Stimulated activated CD4-positive, alpha-beta T cell treated with anti-CD3 and anti-CD28 coated beads, Interleukin-1b, Interleukin-23, amount 100 ng/mL, for 24 hours (primary cell): ENCODE results near the gene ARHGEF3.

Experiments
- DNase-seq, 4 experiments: peaks; one replicate each; pipeline ENCODE4 v3.0.0-alpha.2; 2020; ENCODE audit warnings: low read depth in 4 of 4, low spot score in 1 of 4

Gene ARHGEF3

DNA sequence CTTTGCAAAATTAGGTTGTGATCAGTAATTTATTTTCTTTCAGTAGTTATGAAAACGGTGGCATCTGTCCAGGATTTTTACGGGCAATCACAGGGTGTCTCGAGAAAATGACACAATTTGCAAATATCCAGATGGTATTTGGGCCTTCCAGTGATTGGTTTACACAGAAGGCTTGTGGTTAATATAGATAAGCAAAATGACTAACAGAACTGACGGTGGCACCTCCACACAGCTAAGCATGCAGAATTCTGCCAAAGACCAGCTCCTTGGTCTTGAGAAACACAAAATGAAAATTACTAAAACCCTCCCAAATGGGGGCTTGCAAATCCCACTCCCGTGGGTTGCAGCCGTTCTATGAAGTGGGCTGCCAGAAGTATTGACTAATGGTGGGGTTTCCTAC lies 5.5 kb downstream of the ARHGEF3 start:
- DNase-seq: no peak

DNA sequence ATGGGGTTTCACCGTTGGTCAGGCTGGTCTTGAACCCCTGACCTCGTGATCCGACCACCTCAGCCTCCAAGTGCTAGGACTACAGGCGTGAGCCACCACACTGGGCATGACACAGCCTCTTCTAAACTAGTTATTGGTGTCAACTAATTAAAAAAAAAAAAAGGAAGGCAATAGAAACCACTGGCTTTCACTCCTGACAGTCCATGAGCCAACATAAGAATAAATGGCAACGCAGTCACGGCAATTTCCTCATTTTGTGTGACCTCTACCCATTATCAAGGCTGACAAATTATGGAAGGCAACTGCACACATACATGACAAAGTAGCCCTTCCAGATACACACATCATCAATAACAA lies 5.9 kb downstream of the ARHGEF3 start:
- no peak for DNase-seq

DNA sequence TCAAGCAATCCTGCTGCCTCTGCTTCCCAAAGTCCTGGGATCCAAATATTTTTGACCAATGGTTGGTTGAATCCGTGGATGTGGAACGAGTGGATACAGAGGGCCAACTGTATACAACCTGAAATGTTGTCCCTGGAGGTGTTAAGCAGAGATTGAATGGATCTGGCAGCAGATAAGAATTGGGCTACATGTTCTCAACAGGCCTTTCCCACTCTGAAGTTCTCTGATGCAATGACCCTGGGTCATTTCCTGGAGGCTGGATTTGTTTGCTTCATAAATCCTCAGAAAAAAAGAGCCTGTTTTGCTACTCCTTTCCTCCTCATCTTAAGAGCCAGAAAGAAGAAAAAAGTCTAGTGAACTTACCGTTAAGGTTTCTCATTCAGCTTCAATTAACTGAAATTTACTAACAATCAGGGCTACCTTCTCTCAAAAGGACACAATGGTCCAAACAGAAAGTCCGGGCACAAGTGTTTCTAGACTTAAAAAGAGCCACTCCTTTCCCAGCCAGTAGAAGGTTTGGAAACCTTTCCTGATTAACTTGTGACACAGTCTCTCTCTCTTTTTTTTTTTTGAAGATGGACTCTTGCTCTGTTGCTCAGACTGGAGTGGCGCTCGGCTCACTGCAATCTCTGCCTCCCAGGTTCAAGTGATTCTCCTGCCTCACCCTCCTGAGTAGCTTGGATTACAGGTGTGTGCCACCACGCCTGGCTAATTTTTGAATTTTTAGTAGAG lies 6.5 kb downstream of the ARHGEF3 start:
- no peak for DNase-seq

DNA sequence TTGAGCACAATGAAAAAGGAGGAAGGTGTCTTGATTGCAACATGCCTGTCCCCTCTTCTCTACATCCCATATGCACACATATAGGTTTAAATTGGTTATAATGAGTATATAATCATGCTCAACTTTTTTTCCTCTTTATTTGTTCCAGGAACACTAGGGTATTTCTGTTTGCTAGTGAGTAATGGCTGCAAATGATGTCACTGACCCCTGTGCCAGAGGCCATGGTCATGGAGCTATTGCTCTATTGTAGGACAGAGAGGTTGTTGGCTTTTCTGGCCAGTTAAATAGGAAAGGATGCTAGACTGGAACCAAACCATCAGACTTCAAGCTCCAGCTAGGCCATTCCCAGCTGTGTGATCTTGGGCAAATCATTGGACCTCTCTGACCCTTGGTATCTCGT lies 9.6 kb downstream of the ARHGEF3 start:
- DNase-seq: no peak

DNA sequence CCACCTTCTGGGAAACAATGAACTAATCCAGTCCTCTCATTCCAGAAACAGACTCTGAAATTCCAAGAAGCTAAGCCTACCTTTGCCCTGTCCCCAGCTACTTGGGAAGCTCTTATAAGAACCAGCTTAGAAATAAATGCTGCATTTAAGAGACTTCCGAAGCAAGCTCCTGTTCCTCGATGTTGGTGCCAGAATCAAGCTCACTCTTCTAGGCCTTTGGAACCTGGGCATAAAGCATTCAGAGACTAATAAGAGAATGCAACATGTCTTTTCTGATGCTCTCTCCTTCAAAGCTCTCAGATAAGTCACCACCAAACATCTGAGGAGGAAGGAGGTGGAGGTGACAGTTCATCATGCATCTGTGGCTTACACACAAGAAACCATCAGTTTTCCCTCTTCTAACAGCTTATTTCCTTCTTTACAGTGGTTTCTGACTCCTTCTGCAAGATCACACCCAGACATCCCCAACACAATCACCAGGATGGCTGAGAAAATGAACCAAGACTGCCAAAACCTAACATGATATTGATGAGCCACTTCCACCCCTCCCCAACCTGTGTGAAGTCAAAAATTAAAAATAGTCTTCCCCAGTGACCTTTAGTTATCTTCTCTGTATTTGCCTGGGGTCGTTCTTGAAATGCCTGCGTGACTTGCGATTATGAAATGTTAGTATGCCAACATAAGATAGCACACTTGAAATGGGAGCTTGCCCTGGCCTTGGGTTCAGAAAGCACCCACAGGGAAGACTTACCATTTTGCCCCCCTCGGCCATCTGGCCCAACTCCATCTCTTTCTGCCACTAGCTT lies 11.5 kb downstream of the ARHGEF3 start:
- no peak for DNase-seq

DNA sequence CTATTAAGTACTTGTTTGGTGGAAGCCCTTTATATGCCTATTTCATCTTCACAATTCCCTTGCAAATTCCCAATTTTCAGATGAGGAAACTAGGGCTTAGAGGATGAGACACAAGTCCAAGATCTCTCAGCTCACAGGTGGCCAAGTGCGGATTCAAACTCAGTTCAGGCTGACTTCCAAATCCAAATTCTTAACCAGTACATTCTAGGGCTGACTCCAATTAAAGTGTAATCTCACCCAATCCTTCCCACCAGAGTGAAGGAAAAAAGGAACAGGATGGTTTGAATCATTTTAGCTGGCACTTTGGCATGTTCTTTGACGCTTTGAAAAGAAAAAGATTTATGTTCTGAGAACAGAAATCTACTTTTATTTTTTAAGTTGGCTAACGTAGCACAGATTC lies 12.7 kb downstream of the ARHGEF3 start:
- no peak for DNase-seq

DNA sequence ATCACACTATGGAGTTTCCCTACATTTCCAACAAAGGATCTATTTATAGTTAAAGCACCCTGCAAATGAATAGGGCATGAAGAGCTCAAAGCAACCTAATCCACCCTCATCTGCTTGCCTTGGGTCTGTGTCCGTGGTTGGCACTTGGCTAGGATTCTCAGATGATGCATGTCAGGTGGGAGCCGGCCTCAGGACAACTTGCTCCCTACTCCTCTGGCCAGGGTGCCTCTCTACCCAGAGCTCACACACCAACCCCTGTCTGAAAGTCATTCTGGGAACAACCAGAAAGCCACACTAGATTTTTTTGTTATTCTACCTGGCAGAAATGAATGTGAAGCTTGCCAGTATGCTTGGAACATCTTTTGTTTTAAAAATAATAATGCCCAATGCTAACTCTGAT lies 13.2 kb downstream of the ARHGEF3 start:
- DNase-seq: no peak

DNA sequence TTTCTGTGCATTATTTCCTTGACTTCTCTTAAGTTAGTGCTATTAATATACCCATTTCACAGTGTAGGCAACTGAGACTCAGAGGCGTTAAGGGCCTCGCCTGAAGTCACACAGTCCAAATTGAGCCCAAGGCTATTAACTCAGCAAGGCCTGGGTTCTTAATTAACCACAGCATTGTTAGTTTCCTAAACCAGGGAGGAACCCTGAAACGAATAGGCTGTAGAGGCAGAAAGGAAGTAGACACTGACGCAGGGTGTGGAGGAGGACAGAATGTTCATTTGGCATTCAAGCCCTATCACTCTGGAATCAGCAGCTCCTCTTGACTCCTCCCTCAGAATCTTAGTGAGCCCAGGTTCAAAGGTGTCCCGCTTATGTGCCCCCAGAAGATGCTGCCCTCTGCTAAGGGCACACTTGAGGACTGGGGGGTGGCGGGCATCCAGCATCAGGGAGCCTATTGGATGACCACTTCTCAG lies 13.9 kb downstream of the ARHGEF3 start:
- no peak for DNase-seq

DNA sequence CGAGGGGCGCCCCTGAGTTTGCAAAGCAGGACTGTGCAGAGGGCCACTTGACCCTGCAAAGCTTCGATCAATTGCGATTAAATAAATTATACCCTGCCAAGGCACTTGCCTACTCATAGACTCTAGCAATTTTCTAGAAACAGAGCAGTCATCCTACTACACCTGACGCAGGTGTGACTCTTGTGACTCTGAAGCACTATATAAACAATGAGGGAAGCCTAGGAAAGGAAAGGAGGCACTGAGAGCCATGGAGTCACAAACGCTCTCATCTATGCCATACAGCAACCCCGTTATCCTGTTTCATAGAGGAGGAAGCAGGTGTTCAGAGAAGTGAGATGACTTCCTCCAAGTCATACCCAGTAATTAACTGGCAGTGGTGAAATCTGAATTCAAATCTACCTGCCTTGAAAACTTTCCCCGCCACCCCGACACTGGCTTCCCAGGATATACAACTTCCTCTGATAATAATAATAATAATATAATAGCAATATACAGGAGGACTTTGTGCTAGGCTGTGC lies 14.4 kb downstream of the ARHGEF3 start:
- DNase-seq: no peak

DNA sequence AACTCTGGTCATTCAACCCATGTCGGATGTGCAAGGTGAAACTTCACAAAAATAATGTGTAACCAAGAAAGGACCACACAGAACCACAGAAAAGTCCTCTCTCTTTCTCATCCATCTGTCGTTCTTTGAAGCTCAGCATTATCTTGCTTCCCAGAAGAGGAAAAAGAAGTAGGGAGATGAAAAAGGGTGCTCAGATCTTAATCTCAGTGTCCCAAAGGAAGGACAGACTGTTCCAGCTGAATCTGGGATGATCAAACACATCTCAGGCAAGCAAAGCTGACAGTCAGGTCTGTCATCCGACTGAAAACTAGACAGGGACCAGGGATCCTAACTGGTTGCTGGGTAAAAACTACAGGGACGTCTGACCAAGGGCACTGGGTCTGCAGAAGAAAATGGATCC lies 16.2 kb downstream of the ARHGEF3 start:
- DNase-seq: no peak

DNA sequence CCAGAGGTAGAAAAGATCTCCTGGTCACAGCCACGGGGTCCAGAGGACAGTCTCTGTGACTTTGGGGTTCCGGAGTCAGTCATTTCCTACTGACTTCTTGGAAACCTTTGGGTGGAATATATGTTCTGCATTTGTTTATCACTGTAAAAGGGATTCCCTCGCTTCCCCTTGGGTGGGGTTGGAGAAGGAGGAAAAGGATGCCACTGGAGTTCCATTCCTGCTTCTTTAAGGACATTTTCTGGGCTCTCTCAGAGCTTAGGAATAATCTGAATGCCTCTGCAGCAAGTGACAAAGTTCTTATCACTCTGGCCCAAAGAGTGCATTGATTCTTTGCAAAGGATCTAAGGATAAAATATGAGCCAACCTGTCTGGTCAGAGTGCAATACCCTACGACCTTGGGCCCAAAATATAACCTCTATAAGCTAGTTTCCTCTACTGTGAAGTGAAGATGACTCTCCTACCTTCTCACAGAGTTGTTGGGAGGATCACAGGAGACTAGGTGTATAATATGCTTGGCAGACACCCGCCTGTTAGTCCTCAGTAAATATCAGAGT lies 17.2 kb downstream of the ARHGEF3 start:
- no peak for DNase-seq

DNA sequence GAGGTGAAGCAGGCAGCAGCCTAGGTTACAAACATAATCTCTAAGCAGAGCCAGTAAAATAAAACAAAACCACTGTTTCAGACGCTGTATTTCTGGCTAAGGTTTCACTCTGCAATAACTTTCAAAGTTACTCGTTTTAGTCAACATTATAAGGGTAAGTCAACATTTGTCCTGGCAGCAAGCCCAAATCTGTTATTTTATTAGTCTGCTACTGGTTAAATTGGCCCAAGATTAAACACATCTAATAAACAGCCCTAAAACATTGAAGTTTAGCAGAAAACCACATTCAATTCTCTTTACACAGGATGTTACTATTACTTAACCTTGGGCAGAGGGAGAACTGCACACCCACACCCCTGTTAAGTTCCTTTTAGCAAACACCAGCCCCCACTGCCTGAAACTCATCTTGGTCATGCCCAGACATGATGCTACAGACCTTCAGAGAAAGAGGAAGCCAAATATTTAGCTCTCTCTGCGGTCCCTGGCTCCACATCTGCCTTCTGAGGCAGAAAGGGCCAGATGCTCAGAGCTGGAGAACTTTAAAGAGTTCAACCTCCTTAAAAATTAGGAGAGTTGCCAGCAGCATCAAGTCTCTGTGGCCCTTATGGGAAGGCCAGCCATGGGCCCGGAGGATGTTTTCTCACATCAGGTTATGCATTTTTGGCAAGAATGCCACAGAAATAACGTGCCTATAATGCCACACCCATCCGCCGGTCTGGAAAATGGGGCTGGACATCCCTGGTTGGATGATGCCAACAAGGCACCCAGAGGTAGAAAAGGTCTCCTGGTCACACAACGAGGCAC lies 17.9 kb downstream of the ARHGEF3 start:
- peak in 2 of 4 experiments; percentile 33 to 51 for DNase-seq

DNA sequence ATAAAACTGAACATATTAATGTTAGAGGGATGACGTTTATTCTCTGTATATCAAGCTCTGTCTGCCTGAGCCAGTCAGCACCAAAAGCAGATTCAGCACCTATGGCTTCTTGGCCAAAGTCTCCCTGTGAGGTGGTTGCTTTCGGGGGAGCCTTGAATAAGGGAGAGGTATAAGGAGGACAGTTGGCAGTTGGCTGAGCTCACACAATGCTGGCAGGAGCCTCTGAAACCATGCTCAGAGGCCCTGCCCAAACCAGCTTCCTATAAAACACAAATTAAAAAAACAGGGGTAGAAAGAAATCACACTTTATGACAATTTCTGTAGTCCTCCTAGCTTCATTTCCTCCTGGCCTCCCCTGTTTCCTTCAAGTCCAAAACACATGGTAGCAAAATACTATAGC lies 18.8 kb downstream of the ARHGEF3 start:
- no peak for DNase-seq

DNA sequence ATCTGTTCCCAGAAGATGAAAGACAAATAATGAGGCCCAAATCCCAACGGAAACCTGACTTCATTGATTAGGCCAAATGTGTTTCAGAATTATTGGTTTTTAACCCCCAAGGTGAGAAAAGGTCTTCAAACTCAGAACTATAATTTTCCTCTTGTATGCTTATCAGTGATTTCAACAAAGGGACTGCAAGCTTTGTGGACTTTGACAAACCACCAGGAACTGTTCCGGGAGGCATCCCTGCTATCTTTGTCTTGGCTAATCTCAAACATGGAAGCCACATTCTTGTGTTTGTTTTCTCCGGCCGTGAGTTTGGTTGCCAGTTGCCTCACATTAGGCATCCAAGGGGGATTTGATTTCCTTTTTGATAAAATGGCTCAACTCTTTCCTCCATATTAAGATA lies 19.5 kb downstream of the ARHGEF3 start:
- DNase-seq: no peak

DNA sequence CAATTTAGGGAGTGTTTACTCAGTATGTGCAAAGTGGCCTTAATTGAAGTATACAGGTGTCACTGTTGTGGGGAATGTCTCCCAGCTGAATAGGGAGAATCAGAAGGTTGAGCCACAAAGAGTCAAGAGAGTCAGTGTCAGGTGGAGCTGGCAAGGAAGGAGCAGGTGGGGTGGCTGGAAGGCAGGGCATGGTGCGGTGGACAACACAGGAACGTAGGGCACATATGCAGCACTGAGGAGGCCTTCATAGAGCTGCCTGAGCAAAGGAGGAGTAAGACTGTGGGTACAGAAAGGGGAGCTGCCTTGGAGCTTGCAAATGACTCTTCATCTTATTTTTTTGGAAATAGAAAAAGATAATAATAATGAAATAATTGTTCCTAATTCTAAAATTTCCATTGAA lies 20.0 kb downstream of the ARHGEF3 start:
- DNase-seq: no peak

DNA sequence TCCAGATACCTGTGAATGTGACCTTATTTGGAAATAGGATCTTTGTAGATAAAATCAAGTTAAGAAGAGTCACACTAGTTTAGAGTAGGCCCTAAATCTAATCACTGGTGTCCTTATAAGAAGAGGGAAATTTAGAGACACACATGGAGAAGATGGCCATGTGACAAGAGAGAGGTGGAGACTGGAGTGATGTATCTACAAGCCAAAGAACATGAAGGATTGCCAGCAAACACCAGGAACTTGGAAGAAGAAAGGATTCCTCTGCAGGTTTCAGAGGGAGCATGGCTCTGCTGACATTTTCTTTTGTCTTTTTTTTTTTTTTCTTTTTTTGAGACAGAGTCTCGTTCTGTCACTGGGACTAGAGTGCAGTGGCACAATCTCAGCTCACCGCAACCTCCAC lies 20.8 kb downstream of the ARHGEF3 start:
- no peak for DNase-seq

DNA sequence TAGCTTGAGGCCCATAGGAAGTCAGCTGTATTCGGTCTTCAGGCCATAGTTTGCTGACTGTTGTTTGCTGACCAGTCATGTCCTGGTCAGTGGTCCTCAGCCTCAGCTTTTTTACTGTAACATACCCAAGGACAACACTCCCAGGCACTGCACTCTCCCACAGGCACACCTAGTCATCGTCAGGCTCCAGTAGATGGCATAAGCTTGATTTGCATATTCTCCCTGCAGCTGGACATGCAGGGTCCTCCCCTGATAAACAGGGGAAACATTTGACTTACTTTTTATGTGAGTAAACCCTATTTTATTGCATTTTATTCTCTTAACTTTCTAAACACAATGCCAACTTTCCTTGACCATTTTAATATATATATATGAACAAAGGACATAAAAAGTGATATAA lies 22.9 kb downstream of the ARHGEF3 start:
- no peak for DNase-seq

DNA sequence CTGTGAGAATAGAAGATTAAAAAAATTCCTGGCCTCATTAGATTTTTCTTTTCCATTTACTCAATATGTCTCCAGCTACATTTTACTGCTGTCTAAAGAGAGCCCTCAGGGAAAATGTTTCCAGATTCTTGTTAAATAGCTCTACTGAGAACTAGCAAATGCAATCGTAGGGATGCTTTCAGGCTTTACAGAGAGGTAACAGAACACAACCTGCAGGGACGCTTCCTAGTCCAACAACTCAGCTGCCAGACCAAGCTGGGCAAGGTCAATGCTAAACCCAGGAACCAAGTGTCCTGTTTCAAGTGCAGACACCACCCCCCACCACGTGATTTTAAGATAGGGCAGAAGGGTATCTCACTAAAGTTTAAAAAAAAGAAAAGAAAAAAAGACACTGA lies 25.2 kb downstream of the ARHGEF3 start:
- DNase-seq: no peak

DNA sequence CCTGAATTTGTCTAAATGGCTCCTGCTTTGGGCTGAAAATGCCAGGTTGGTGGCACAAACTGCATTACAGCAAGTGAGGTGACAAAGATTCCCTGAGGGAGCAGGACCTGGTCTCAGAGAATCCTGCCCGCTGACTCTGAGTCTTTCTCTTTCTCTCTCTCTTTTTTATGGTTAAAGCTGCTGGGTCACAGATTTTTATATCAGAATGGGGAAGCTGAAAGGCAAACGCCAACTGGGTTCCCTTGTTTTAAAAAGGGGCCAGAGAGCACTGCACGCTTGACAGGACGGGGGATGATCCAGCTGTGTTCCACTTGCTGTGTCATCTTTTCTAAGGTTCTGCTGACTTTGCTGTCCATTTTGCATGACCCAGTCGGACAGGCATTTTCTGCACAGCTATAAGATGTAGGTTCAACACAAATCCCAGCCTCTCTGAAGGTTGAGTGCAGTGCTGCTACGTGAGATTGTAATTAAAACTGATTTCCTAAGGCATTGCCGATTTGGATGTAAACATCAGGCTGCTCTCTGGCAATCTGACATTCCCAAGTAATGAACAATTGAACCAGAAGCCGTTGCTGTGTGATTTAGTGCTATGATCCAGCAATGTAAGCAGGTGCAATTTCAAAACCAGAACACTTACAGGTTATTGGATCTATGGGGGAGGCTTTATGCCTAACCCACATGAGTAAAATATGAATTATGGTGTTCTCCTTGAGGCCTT lies 25.8 kb downstream of the ARHGEF3 start:
- DNase-seq: no peak

DNA sequence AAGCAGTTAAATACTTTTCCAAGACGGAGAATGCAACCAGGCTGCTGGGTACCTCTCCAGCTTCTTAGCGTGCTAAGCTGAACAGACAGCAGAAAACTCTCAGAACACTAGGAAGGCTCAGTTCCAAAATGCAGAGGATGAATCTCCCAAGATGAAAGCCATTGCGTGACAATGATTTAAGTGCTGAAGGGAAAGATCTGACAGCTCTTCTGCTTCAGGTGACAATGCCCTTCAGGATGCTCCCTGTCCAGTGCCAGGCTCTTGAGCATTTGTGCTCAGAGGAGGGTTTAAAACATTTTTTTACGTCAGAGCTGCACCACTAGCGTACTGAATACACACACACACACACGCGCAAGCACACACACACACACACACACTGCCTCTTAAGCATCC lies 26.3 kb downstream of the ARHGEF3 start:
- DNase-seq: no peak

DNA sequence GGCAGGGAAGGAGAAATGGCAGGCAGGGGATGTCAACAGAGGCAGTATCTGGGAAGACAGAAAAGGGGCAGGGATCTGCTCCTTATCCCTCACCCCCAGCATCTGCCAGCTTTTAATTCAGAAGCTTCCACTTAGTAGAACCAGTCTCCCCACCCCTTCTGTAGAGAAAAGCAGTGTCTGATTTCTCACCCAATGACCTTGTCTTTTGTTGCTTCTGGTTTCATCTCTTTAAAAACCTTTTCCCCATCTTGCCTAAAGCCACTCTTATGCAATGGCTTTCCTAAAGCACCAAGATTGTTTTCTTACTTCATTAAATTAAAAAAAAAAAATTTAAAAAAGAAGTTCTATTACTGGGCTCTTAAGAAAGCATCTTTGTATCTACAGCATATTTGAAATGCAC lies 27.8 kb downstream of the ARHGEF3 start:
- no peak for DNase-seq
